IPS-11a (cell line): Measurements from ENCODE around the gene ANKRD39.
"Not testable (repeated sequence)": the region's sequence is repeated elsewhere in the genome, so short reads cannot be mapped to it uniquely, and the experiment has no call there.

ENCODE experiments used
- H3K4me3 ChIP-seq: one replicate; pipeline ENCODE4 v1.5.1; 2013; ENCODE audit warnings: low read depth, low read length, control low read depth

The ANKRD39 gene

GRCh38 chr2:96810783-96811192 lies 47.0 kb downstream of the ANKRD39 start:
- no peak overlapping the region for H3K4me3 ChIP-seq

- no peak overlapping the region for H3K4me3 ChIP-seq
These were observed 47.6 kb downstream of the ANKRD39 start for GRCh38 chr2:96809951-96810782.

- no peak overlapping the region for H3K4me3 ChIP-seq
These were observed 48.5 kb downstream of the ANKRD39 start for GRCh38 chr2:96809216-96809882.

- H3K4me3 ChIP-seq: no peak overlapping the region
These were observed 49.5 kb downstream of the ANKRD39 start for GRCh38 chr2:96808176-96808837.

- H3K4me3 ChIP-seq: no peak overlapping the region
These were observed 50.7 kb downstream of the ANKRD39 start for GRCh38 chr2:96807127-96807471.

- H3K4me3 ChIP-seq: no peak overlapping the region
These were observed 51.2 kb downstream of the ANKRD39 start for GRCh38 chr2:96806468-96807126.

- H3K4me3 ChIP-seq: not testable (repeated sequence)
These were observed 51.9 kb downstream of the ANKRD39 start for GRCh38 chr2:96805946-96806345.

GRCh38 chr2:96804986-96805385 lies 52.8 kb downstream of the ANKRD39 start:
- no peak overlapping the region for H3K4me3 ChIP-seq

- no peak overlapping the region for H3K4me3 ChIP-seq
These were observed 55.1 kb downstream of the ANKRD39 start for GRCh38 chr2:96802721-96803120.

GRCh38 chr2:96801786-96802595 lies 55.8 kb downstream of the ANKRD39 start:
- H3K4me3 ChIP-seq: no peak overlapping the region

GRCh38 chr2:96801005-96801785 lies 56.6 kb downstream of the ANKRD39 start:
- no peak overlapping the region for H3K4me3 ChIP-seq

GRCh38 chr2:96800061-96801004 lies 57.5 kb downstream of the ANKRD39 start:
- H3K4me3 ChIP-seq: no peak overlapping the region

- no peak overlapping the region for H3K4me3 ChIP-seq
These were observed 58.2 kb downstream of the ANKRD39 start for GRCh38 chr2:96799623-96799935.

- H3K4me3 ChIP-seq: no peak overlapping the region
These were observed 58.8 kb downstream of the ANKRD39 start for GRCh38 chr2:96798733-96799622.
